K562 (cell line): ENCODE measurements around the gene SURF4. TPM values are rescaled to one million over a fixed set of nuclear protein-coding genes. Genes with fewer than 3 reads are reported as not detected.
A peak's percentile ranks its signal among the peaks of the same experiment; 100 is the strongest.

ENCODE experiments used
- MYC ChIP-seq, 2 experiments: fragments of 250-450 bp in 1 of 2; sonication (Bioruptor Pico) in 1 of 2; IDR thresholded peaks; 2 replicates each; pipeline versions ENCODE4 v1.5.1 to v1.6.1; 2012 to 2021; ENCODE audit warnings: low read depth in 2 of 2, borderline replicate concordance in 1 of 2, improper control_type of control experiment in 1 of 2, low read length in 1 of 2, mild to moderate bottlenecking in 1 of 2, moderate library complexity in 1 of 2
- polyA plus RNA-seq, 8 experiments: library from polyadenylated mRNA; depleted of rRNA in 4 of 8; stranded (reverse) in 5 of 8; unstranded in 3 of 8; fragments of >200 nt; fragmentation: Nextera tagmentation in 2 of 8; fragmentation: Illumina TruSeq in 1 of 8; extraction: Ambion mirVana in 2 of 8; extraction: Trizol in 1 of 8; gene quantifications; 2 replicates each; pipeline versions ENCODE4 v1.2.1 to v1.2.3, GENCODE V29; 2011 to 2014; ENCODE audit warnings: inconsistent platforms in 1 of 8, missing spikeins in 1 of 8
- total RNA-seq, 7 experiments: library from RNA; depleted of rRNA in 6 of 7; stranded (reverse); fragments of >200 nt in 6 of 7; fragmentation: Illumina TruSeq in 2 of 7; extraction: Trizol in 2 of 7; gene quantifications; 2 replicates each; pipeline versions ENCODE4 v1.2.1 to v1.2.3, GENCODE V29; 2011 to 2021; ENCODE audit warnings: low replicate concordance in 1 of 7
- TF ChIP-seq, protein P1 (sequence below), 2 experiments: fragments of 450-650 bp; formaldehyde crosslinking in 1 of 2; IDR thresholded peaks; 2 replicates each; pipeline versions ENCODE4 v1.4.0 to v1.6.1; 2014 to 2020; ENCODE audit warnings: mild to moderate bottlenecking in 2 of 2, borderline replicate concordance in 1 of 2, low read depth in 1 of 2
- TF ChIP-seq, protein P2 (sequence below), 2 experiments: fragments of 450-650 bp in 1 of 2; sonication (generic) in 1 of 2; formaldehyde crosslinking in 1 of 2; IDR thresholded peaks; 2 replicates each; pipeline versions ENCODE4 v1.7.1 to v1.9.0; 2016 to 2022; ENCODE audit warnings: inconsistent platforms in 1 of 2, mild to moderate bottlenecking in 1 of 2, missing genetic modification reagents in 1 of 2

The SURF4 gene
- total and polyA plus RNA-seq, 9 of the 15 experiments (the other 6 are each of a cell fraction or from before 2014, with no cell fraction given), result 8.4 to 176 (median 130) TPM

DNA sequence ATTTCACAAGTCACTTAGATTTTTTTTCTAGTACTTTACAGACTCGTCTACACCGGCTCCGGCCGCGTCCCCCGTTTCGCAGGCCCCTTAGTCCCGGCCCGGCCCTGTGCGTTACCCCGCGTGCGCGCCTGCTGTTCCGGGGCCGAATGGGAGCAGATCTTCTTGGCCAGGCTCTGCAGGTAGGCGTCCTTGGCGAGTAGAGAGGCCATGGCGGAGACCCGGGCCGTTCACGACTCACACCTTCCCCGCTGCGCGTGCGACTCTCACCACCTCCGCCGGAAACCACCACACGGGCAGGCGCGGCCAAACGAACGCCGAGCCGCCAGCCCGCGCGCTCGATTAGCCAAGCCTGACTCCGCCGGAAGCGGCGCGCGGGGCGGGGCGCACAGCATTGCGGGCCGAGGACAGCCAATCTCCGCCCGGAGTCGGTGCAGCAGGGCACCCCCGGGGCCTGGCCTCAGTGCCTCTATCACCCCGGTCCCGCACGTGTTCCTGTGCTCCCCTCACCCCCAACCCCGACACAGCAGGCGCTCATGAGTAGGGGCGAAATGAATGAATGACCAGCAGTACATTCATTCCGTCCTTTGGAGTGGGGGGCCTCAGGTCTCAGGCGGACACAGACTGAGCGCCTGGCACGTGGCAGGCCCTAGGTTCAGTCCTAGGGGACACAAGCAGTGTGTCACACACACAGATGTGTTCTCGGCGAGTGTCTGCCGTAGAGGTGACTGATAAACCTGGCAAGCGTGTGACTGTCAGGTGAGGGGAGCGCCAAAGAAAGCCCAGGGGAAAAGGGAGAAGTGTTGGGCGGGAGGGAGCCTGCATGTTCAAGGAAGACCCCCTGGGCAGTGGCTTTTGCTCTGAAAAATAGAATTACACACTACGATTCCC, 39.7 kb downstream of the SURF4 start, which contains the start of gene SURF6 (continued):
- TF ChIP-seq, protein P1, sequence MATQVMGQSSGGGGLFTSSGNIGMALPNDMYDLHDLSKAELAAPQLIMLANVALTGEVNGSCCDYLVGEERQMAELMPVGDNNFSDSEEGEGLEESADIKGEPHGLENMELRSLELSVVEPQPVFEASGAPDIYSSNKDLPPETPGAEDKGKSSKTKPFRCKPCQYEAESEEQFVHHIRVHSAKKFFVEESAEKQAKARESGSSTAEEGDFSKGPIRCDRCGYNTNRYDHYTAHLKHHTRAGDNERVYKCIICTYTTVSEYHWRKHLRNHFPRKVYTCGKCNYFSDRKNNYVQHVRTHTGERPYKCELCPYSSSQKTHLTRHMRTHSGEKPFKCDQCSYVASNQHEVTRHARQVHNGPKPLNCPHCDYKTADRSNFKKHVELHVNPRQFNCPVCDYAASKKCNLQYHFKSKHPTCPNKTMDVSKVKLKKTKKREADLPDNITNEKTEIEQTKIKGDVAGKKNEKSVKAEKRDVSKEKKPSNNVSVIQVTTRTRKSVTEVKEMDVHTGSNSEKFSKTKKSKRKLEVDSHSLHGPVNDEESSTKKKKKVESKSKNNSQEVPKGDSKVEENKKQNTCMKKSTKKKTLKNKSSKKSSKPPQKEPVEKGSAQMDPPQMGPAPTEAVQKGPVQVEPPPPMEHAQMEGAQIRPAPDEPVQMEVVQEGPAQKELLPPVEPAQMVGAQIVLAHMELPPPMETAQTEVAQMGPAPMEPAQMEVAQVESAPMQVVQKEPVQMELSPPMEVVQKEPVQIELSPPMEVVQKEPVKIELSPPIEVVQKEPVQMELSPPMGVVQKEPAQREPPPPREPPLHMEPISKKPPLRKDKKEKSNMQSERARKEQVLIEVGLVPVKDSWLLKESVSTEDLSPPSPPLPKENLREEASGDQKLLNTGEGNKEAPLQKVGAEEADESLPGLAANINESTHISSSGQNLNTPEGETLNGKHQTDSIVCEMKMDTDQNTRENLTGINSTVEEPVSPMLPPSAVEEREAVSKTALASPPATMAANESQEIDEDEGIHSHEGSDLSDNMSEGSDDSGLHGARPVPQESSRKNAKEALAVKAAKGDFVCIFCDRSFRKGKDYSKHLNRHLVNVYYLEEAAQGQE (IDR thresholded peaks at IDR 0.05; ENCODE audit: borderline replicate concordance), result peak; percentile 99
- TF ChIP-seq, protein P1 (CRISPR knock-in tag; IDR thresholded peaks at IDR 0.05; ENCODE audit: low read depth), result peak; percentile 47; the same call in 1 of the 2 replicates
- TF ChIP-seq MYC (IDR thresholded peaks at IDR 0.05; ENCODE audit: low read depth, low read length) (peak; percentile 97), MYC (CRISPR knock-in tag; IDR thresholded peaks at IDR 0.05; ENCODE audit: borderline replicate concordance, low read depth) (peak; percentile 72; the same call in 1 of the 2 replicates)
- TF ChIP-seq, protein P2, sequence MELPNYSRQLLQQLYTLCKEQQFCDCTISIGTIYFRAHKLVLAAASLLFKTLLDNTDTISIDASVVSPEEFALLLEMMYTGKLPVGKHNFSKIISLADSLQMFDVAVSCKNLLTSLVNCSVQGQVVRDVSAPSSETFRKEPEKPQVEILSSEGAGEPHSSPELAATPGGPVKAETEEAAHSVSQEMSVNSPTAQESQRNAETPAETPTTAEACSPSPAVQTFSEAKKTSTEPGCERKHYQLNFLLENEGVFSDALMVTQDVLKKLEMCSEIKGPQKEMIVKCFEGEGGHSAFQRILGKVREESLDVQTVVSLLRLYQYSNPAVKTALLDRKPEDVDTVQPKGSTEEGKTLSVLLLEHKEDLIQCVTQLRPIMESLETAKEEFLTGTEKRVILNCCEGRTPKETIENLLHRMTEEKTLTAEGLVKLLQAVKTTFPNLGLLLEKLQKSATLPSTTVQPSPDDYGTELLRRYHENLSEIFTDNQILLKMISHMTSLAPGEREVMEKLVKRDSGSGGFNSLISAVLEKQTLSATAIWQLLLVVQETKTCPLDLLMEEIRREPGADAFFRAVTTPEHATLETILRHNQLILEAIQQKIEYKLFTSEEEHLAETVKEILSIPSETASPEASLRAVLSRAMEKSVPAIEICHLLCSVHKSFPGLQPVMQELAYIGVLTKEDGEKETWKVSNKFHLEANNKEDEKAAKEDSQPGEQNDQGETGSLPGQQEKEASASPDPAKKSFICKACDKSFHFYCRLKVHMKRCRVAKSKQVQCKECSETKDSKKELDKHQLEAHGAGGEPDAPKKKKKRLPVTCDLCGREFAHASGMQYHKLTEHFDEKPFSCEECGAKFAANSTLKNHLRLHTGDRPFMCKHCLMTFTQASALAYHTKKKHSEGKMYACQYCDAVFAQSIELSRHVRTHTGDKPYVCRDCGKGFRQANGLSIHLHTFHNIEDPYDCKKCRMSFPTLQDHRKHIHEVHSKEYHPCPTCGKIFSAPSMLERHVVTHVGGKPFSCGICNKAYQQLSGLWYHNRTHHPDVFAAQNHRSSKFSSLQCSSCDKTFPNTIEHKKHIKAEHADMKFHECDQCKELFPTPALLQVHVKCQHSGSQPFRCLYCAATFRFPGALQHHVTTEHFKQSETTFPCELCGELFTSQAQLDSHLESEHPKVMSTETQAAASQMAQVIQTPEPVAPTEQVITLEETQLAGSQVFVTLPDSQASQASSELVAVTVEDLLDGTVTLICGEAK (IDR thresholded peaks at IDR 0.05), result peak; percentile 94
- TF ChIP-seq, protein P2 (CRISPR knock-in tag; IDR thresholded peaks at IDR 0.05), result no peak; the same call in 1 of the 2 replicates
